GM20000 (cell line): ENCODE results near the gene RBM7.

Source experiments
- DNase-seq: peaks from one replicate; pipeline ENCODE4 v3.0.0; 2012; ENCODE audit warnings: low spot score
- TF ChIP-seq, protein P1 (sequence below): IDR thresholded peaks from 2 replicates; pipeline ENCODE4 v1.5.1; 2012; ENCODE audit warnings: mild to moderate bottlenecking, control low read depth; ENCODE audit errors: extremely low read depth, missing control alignments

RBM7 gene

DNA sequence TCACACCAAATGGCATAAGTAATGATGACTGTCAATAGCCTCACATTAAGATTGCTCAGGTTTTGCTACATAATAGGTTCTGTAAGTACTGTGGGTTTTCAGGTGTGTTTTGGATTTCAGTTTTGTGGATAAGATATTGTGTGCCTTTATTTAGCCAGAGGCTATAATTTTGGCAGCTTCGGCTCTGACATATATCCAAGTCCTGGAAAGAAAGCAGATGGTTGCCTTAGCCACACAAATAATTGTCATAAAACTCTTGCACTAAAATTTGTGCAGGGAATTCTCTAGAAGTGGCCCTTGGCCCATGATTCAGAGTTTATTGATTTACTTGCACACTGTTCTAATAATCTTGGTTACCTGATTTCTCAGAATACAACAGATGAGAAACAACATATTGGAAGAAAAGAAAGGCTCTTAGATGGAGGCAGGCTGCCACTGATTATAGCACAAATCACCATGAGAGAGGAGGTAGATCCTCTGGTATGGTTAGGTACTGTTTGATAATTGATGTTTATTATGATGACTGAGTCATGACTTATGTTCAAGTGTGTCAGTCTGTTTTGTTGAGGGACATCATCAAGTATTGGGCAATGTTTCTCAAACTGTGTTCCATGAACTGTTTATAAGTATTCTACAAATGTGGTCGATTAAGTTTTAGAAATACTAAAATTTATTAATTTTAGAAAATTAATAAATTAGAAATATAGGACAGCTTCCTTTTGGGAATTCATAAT, 48.5 kb downstream of the RBM7 start:
- DNase-seq: no peak
- TF ChIP-seq, protein P1, sequence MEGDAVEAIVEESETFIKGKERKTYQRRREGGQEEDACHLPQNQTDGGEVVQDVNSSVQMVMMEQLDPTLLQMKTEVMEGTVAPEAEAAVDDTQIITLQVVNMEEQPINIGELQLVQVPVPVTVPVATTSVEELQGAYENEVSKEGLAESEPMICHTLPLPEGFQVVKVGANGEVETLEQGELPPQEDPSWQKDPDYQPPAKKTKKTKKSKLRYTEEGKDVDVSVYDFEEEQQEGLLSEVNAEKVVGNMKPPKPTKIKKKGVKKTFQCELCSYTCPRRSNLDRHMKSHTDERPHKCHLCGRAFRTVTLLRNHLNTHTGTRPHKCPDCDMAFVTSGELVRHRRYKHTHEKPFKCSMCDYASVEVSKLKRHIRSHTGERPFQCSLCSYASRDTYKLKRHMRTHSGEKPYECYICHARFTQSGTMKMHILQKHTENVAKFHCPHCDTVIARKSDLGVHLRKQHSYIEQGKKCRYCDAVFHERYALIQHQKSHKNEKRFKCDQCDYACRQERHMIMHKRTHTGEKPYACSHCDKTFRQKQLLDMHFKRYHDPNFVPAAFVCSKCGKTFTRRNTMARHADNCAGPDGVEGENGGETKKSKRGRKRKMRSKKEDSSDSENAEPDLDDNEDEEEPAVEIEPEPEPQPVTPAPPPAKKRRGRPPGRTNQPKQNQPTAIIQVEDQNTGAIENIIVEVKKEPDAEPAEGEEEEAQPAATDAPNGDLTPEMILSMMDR: no peak

GRCh38 chr11:114449845-114450244, 49.4 kb downstream of the RBM7 start:
- TF ChIP-seq, protein P1: no peak
- no peak for DNase-seq

DNA sequence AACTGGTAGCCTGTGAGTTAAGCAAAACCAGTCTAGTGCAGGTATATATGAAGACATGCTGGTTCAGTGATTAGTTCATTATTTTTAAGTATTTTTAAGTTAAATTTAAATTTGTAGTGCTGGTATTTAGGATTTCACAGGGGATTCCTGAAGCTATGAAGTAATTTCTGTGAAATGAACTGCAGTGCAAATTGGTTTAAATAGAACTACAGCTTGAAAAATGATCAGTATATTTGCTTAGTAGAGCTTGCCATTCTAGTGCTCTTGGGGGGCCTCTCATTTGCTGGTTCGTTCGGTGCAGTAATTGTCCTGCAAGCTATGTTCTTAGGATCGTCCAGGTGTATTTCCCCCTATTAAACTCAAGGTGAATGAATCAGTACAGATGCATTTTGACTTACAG, 51.9 kb downstream of the RBM7 start:
- TF ChIP-seq, protein P1: no peak
- no peak for DNase-seq
